ENCODE data around the gene AOPEP.
"Not testable (repeated sequence)": the region's sequence is repeated elsewhere in the genome, so short reads cannot be mapped to it uniquely, and the experiment has no call there.

The AOPEP gene

GRCh38 chr9:94874316-94874715 is 147.8 kb downstream of the AOPEP start:
- DNase-seq (no peak), ATAC-seq (replicated peaks) (no peak)
- H3K9me3 Mint-ChIP-seq, result peaks cover 0 to 5% of the 10 kb centered on the region in 2 donors
- H3K27ac Mint-ChIP-seq, result no peak overlapping the region
- peaks cover 21 to 33% of the 10 kb centered on the region in 2 donors for H3K4me1 Mint-ChIP-seq (ENCODE audit: low read depth in 2 of 2)
- H3K36me3 Mint-ChIP-seq (ENCODE audit: insufficient read depth), result peaks cover 5% of the 10 kb centered on the region
- no peak overlapping the region for H3K4me3 Mint-ChIP-seq
- no peaks in the 10 kb centered on the region for H3K27me3 Mint-ChIP-seq

- ATAC-seq (replicated peaks) (no peak), DNase-seq (no peak)
- H3K4me3 Mint-ChIP-seq, result no peak overlapping the region
- H3K36me3 Mint-ChIP-seq (ENCODE audit: insufficient read depth), result peaks cover 5% of the 10 kb centered on the region
- H3K9me3 Mint-ChIP-seq, result peaks cover 0 to 5% of the 10 kb centered on the region in 2 donors
- no peaks in the 10 kb centered on the region for H3K27me3 Mint-ChIP-seq
- H3K4me1 Mint-ChIP-seq (ENCODE audit: low read depth in 2 of 2), result peaks cover 19 to 33% of the 10 kb centered on the region in 2 donors
- no peak overlapping the region for H3K27ac Mint-ChIP-seq
These were observed 149.0 kb downstream of the AOPEP start for GRCh38 chr9:94875300-94876020.

DNA sequence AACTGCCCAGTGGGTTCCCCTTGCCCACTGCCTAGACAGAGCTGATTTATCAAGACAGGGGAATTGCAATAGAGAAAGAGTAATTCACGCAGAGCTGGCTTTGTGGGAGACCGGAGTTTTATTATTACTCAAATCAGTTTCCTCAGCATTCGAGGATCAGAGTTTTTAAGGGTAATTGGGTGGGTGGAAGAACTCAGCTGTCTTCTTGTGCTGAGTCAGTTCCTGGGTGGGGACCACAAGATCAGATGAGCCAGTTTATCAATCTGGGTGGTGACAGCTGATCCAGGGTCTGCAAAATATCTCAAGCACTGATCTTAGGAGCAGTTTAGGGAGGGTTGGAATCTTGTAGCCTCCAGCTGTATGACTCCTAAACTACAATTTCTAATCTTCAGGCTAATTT is 152.3 kb downstream of the AOPEP start:
- not testable (repeated sequence) for H3K9me3 Mint-ChIP-seq; ATAC-seq (replicated peaks); H3K27me3 Mint-ChIP-seq; DNase-seq; H3K36me3 Mint-ChIP-seq (ENCODE audit: insufficient read depth)
- Mint-ChIP-seq H3K4me1 (ENCODE audit: low read depth in 2 of 2) (peaks cover 8 to 18% of the 10 kb centered on the region in 2 donors), H3K27ac (peak overlapping the region; percentile 45 to 57), H3K4me3 (peak overlapping the region; percentile 39 to 45)

GRCh38 chr9:94879230-94879629 is 152.7 kb downstream of the AOPEP start:
- H3K4me3 Mint-ChIP-seq, result peak overlapping the region; percentile 39 to 45

GRCh38 chr9:94881023-94881422 is 154.5 kb downstream of the AOPEP start:
- ATAC-seq (replicated peaks), result no peak
- peaks cover 8 to 18% of the 10 kb centered on the region in 2 donors for H3K4me1 Mint-ChIP-seq (ENCODE audit: low read depth in 2 of 2)
- no peak overlapping the region for H3K4me3 Mint-ChIP-seq
- H3K27ac Mint-ChIP-seq, result no peak overlapping the region
- H3K9me3 Mint-ChIP-seq, result no peaks in the 10 kb centered on the region
- DNase-seq, result no peak
- H3K36me3 Mint-ChIP-seq (ENCODE audit: insufficient read depth), result no peaks in the 10 kb centered on the region
- H3K27me3 Mint-ChIP-seq, result no peaks in the 10 kb centered on the region

More at GRCh38 chr9:94879230-94879629, 152.7 kb downstream of the AOPEP start:
- Mint-ChIP-seq H3K36me3 (ENCODE audit: insufficient read depth) (no peaks in the 10 kb centered on the region), H3K27ac (peak overlapping the region in 1 of 2 donors; percentile 45), H3K27me3 (no peaks in the 10 kb centered on the region), H3K4me1 (ENCODE audit: low read depth in 2 of 2) (peaks cover 8 to 18% of the 10 kb centered on the region in 2 donors), H3K9me3 (no peaks in the 10 kb centered on the region)
- DNase-seq (no peak), ATAC-seq (replicated peaks) (no peak)

DNA sequence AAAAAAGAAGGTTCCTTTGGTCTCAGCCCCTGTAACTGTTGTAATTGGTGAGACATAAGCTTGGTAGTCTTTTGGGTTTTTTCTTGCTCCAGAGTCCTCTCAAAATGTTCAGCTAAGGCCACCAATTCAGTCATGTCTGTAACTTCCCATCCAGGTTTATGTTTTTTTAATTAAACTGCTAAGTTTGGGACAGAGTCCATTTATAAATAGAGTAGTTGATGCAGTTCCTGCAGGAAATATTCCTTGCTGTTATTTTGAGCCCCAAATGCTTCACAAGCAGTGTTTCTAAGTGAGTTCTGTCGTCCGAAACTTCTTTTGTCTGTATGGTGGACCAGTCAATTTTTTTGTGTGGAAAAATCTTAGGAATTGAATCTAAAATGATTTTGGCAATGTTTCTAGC is 155.0 kb downstream of the AOPEP start:
- H3K4me1 Mint-ChIP-seq (ENCODE audit: low read depth in 2 of 2), result peaks cover 8 to 18% of the 10 kb centered on the region in 2 donors
- no peak overlapping the region for H3K4me3 Mint-ChIP-seq
- DNase-seq, result no peak
- no peaks in the 10 kb centered on the region for H3K9me3 Mint-ChIP-seq
- no peak overlapping the region for H3K27ac Mint-ChIP-seq
- H3K27me3 Mint-ChIP-seq, result no peaks in the 10 kb centered on the region
- no peaks in the 10 kb centered on the region for H3K36me3 Mint-ChIP-seq (ENCODE audit: insufficient read depth)
- no peak for ATAC-seq (replicated peaks)

DNA sequence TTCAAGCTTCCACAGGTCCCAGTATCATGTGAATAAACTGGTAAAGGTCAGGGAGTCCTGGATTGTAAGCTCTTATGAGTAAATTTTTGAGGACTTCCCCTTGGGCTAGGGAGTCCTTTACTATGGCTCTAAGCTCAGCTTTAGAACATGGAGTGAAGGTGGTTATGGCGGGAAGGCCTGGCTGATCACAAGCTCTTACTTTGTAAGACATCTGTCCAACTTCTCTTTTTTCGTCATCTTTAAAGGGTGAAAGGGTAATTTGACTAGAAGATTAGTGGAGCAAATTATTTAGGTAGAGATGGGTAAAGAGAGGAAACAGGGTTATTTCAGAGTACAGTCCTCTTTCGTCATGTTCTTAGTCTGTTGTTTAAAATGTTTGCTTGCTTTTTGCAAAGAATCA is 155.4 kb downstream of the AOPEP start:
- H3K36me3 Mint-ChIP-seq (ENCODE audit: insufficient read depth), result no peaks in the 10 kb centered on the region
- DNase-seq (no peak), ATAC-seq (replicated peaks) (no peak)
- H3K27me3 Mint-ChIP-seq, result no peaks in the 10 kb centered on the region
- H3K27ac Mint-ChIP-seq, result no peak overlapping the region
- peaks cover 8 to 18% of the 10 kb centered on the region in 2 donors for H3K4me1 Mint-ChIP-seq (ENCODE audit: low read depth in 2 of 2)
- no peaks in the 10 kb centered on the region for H3K9me3 Mint-ChIP-seq
- no peak overlapping the region for H3K4me3 Mint-ChIP-seq

DNA sequence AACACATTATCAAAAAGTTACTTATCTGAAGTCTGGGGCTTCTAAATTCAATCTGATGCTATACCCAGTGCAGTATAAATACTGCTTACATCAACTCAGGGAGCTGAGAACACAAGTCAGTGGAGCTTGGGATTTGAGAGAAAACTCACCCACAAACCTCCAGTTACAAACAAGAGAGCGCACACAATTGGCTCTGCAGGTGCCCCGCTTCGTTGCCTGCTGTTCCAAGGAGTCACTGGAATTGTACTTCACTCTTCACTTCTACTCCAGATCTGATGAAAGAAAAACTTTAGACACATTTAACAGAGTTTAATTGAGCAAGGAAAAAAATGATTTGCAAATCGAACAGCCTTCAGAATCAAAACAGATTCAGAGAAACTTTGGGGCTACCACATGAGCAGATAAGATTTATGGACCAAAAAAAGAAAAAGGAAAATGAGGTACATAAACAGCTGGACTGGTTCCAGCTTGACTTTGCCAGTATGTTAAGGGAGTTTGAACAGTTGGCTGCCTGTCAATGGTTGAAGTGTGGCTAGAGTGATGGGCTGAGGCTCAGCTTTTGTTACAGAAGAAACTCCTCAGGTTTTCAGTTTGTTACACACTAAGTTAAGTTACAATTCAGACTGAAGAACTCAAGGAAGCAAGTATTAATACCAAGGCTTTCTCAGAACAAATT is 156.6 kb downstream of the AOPEP start:
- Mint-ChIP-seq H3K9me3 (no peaks in the 10 kb centered on the region), H3K27ac (no peak overlapping the region), H3K4me3 (no peak overlapping the region), H3K4me1 (ENCODE audit: low read depth in 2 of 2) (peaks cover 8 to 17% of the 10 kb centered on the region in 2 donors), H3K36me3 (ENCODE audit: insufficient read depth) (no peaks in the 10 kb centered on the region), H3K27me3 (no peaks in the 10 kb centered on the region)
- no peak for DNase-seq
- no peak for ATAC-seq (replicated peaks)

DNA sequence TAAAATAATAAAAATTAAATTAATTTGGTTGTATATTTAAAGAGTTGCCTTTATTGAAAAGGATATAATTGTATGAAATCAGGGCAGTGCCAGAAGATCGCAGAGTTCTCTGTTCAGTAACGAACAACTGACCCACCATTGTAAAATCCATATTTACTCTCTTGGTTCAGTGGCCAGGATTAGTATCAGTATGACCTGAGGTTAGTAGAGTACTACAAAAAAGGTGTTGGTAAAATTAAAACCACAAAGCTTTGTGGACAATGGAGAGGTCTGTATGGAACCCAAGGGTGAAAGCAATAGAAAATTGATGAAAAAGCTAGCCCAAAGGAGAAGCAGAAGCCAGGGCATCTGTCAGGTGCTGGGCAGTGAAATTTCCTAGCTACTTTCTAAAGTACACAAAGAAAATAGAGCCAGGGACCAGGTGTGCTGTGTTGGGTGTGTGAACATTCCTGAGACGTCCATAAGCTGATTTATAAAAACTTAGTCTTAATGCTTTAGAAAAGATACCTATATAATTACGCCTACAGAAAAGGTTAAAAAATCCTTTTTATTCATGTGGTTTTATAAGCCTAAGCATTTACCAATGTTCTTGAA is 159.5 kb downstream of the AOPEP start:
- peaks cover 0 to under 1% of the 10 kb centered on the region in 2 donors for H3K4me1 Mint-ChIP-seq (ENCODE audit: low read depth in 2 of 2)
- H3K4me3 Mint-ChIP-seq, result no peak overlapping the region
- ATAC-seq (replicated peaks), result no peak
- H3K27me3 Mint-ChIP-seq, result no peaks in the 10 kb centered on the region
- H3K9me3 Mint-ChIP-seq, result no peaks in the 10 kb centered on the region
- no peak for DNase-seq
- peaks cover 3% of the 10 kb centered on the region for H3K36me3 Mint-ChIP-seq (ENCODE audit: insufficient read depth)
- H3K27ac Mint-ChIP-seq, result no peak overlapping the region

- Mint-ChIP-seq H3K27ac (no peak overlapping the region), H3K4me3 (no peak overlapping the region), H3K4me1 (ENCODE audit: low read depth in 2 of 2) (no peaks in the 10 kb centered on the region), H3K9me3 (no peaks in the 10 kb centered on the region), H3K36me3 (ENCODE audit: insufficient read depth) (peaks cover 3% of the 10 kb centered on the region), H3K27me3 (no peaks in the 10 kb centered on the region)
- ATAC-seq (replicated peaks) (no peak), DNase-seq (no peak)
These were observed 161.2 kb downstream of the AOPEP start for GRCh38 chr9:94887721-94888120.

- no peak for DNase-seq
- Mint-ChIP-seq H3K4me1 (ENCODE audit: low read depth in 2 of 2) (no peaks in the 10 kb centered on the region), H3K36me3 (ENCODE audit: insufficient read depth) (peaks cover 3% of the 10 kb centered on the region), H3K27me3 (no peaks in the 10 kb centered on the region), H3K27ac (no peak overlapping the region), H3K4me3 (no peak overlapping the region), H3K9me3 (no peaks in the 10 kb centered on the region)
- ATAC-seq (replicated peaks), result no peak
These were observed 162.3 kb downstream of the AOPEP start for GRCh38 chr9:94888775-94889174.

DNA sequence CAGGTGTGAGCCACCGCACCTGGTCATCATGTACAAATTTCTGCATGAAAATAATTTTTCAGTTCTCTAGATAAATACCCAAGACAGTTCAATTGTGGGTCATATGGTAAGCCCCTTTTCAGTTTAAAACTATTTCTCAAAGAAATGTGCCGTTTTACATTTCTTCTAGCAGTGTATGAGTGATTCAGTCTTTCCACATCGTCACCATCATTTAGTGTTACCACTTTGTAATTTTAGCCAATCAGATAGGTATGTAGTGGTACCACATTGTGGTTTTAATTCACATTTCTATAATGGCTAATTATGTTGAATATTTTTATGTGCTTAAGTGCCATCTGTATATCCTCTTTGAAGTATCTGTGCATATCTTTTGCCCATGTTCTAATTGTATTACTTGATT is 163.1 kb downstream of the AOPEP start:
- Mint-ChIP-seq H3K4me3 (no peak overlapping the region), H3K36me3 (ENCODE audit: insufficient read depth) (peaks cover 3% of the 10 kb centered on the region), H3K9me3 (no peaks in the 10 kb centered on the region), H3K4me1 (ENCODE audit: low read depth in 2 of 2) (peaks cover 0 to 4% of the 10 kb centered on the region in 2 donors), H3K27ac (no peak overlapping the region), H3K27me3 (no peaks in the 10 kb centered on the region)
- DNase-seq (no peak), ATAC-seq (replicated peaks) (no peak)

DNA sequence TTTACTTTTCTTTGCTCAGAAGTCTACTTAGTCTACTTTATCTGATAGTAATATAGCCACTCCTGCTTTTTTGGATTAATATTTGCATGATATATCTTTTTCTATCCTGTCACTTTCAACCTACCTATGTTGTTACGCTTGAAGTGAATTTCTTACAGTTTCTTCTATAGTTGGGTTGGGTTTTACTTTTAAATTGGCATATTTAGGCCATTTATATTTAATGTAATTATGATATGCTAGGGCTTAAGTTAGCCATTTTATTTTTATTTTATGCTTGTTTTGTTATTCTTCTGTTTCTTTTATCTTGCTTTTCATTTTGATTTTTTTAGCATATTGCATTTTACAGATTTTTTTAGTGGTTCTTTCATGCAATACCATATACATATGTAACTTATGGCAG is 164.7 kb downstream of the AOPEP start:
- peaks cover 3% of the 10 kb centered on the region for H3K36me3 Mint-ChIP-seq (ENCODE audit: insufficient read depth)
- H3K4me1 Mint-ChIP-seq (ENCODE audit: low read depth in 2 of 2), result peaks cover 0 to 4% of the 10 kb centered on the region in 2 donors
- H3K27me3 Mint-ChIP-seq, result no peaks in the 10 kb centered on the region
- ATAC-seq (replicated peaks) (no peak), DNase-seq (no peak)
- no peak overlapping the region for H3K4me3 Mint-ChIP-seq
- H3K27ac Mint-ChIP-seq, result no peak overlapping the region
- H3K9me3 Mint-ChIP-seq, result no peaks in the 10 kb centered on the region

- no peak overlapping the region for H3K27ac Mint-ChIP-seq
- H3K4me1 Mint-ChIP-seq (ENCODE audit: low read depth in 2 of 2), result peaks cover 0 to 4% of the 10 kb centered on the region in 2 donors
- H3K4me3 Mint-ChIP-seq, result no peak overlapping the region
- ATAC-seq (replicated peaks) (no peak), DNase-seq (no peak)
- H3K9me3 Mint-ChIP-seq, result no peaks in the 10 kb centered on the region
- peaks cover 3% of the 10 kb centered on the region for H3K36me3 Mint-ChIP-seq (ENCODE audit: insufficient read depth)
- H3K27me3 Mint-ChIP-seq, result no peaks in the 10 kb centered on the region
These were observed 166.2 kb downstream of the AOPEP start for GRCh38 chr9:94892675-94893074.

All from effector memory CD8-positive, alpha-beta T cell (primary cell).